OCI-LY3 (cell line): ENCODE measurements around the gene ATP6V0A1.
A peak's percentile ranks its signal among the peaks of the same experiment; 100 is the strongest.
"Not testable (repeated sequence)": the region's sequence is repeated elsewhere in the genome, so short reads cannot be mapped to it uniquely, and the experiment has no call there.

Source experiments
- H2AFZ ChIP-seq: fragments of 200-600, 300-600 bp; shearing (Covaris generic); 2 replicates; pipeline ENCODE4 v1.6.0; 2014; ENCODE audit warnings: antibody characterized with exemption, low read depth, low read length
- H3K27ac ChIP-seq: fragments of 200-600, 300-600 bp; sonication (generic); 2 replicates; pipeline ENCODE4 v1.5.1; 2014; ENCODE audit warnings: mild to moderate bottlenecking, low read length, moderate library complexity, mixed read lengths
- H3K27me3 ChIP-seq: fragments of 200-600, 300-600 bp; sonication (generic); 2 replicates; pipeline ENCODE4 v1.6.1; 2014; ENCODE audit warnings: low read depth, low read length, mixed read lengths
- H3K36me3 ChIP-seq: fragments of 200-600, 300-600 bp; sonication (generic); replicated peaks from 2 replicates; pipeline ENCODE3; 2014; ENCODE audit warnings: low read depth, low read length, mixed read lengths
- H3K4me1 ChIP-seq: fragments of 300-600, 200-600 bp; sonication (generic); 2 replicates; pipeline ENCODE4 v1.6.1; 2014; ENCODE audit warnings: low read length, mixed read lengths
- H3K4me2 ChIP-seq: fragments of 200-600, 300-600 bp; sonication (generic); 2 replicates; pipeline ENCODE4 v1.6.1; 2014; ENCODE audit warnings: low read length, mixed read lengths
- H3K4me3 ChIP-seq: fragments of 300-600, 200-600 bp; sonication (generic); 2 replicates; pipeline ENCODE4 v1.5.1; 2014; ENCODE audit warnings: antibody characterized with exemption, mild to moderate bottlenecking, low read length, moderate library complexity
- H3K79me2 ChIP-seq: fragments of 300-600, 200-600 bp; shearing (Covaris generic); 2 replicates; pipeline ENCODE4 v1.6.1; 2014; ENCODE audit warnings: mild to moderate bottlenecking, low read length, mixed read lengths
- H3K9ac ChIP-seq: fragments of 300-600, 200-600 bp; shearing (Covaris generic); 2 replicates; pipeline ENCODE4 v1.6.0; 2014; ENCODE audit warnings: mild to moderate bottlenecking, low read length, moderate library complexity
- H3K9me3 ChIP-seq: fragments of 200-600, 300-600 bp; shearing (Covaris generic); 2 replicates; pipeline ENCODE4 v1.6.1; 2014; ENCODE audit warnings: low read length, mixed read lengths; ENCODE audit not compliant: insufficient read depth
- H4K20me1 ChIP-seq: fragments of 200-600, 300-600 bp; sonication (generic); 2 replicates; pipeline ENCODE4 v1.6.1; 2016; ENCODE audit warnings: low read length, mixed read lengths; ENCODE audit not compliant: insufficient read depth
- EZH2phosphoT487 ChIP-seq: fragments of 200-600 bp; shearing (Covaris generic); IDR thresholded peaks from 2 replicates; pipeline ENCODE4 v1.6.1; 2018; ENCODE audit warnings: antibody characterized with exemption, mixed run types, low read depth
- TF ChIP-seq, protein P1 (sequence below): fragments of 200-600, 300-600 bp; sonication (generic); IDR thresholded peaks from 2 replicates; pipeline ENCODE4 v1.5.1; 2014; ENCODE audit warnings: antibody characterized with exemption, low read length, low read depth

ATP6V0A1 gene

DNA sequence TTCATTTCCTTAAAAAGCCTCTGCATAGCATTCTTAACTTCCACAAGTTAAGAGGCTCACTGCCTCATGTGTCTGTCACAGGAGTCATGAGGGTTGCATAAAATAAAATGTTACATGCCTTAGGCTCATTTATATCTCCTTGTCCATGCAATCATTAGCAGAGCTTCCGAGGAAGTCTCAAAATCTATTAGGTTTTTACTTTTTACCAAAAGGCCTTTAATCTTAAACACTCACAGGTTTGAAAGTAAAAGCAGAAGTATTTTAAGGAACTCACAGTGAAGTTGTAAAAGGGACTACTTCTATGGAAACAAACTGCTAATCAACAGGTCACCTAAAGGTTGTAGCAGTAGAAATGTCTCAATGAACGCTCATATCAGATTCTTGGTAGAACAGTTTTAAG lies 5.2 kb upstream of the ATP6V0A1 start:
- 0 out of 2 replicates have a peak overlapping the region, but pooled peaks have one; percentile 5 for H2AFZ ChIP-seq
- H3K4me3 ChIP-seq = peak overlapping the region; percentile 37
- 0 out of 2 replicates have a peak overlapping the region, but pooled peaks have one; percentile 1 for H3K9ac ChIP-seq
- no peaks in the 10 kb centered on the region for H4K20me1 ChIP-seq
- H3K27me3 ChIP-seq = no peaks in the 10 kb centered on the region
- H3K79me2 ChIP-seq = no peaks in the 10 kb centered on the region
- H3K36me3 ChIP-seq = no peaks in the 10 kb centered on the region
- no peaks in the 10 kb centered on the region for H3K9me3 ChIP-seq
- TF ChIP-seq, protein P1, sequence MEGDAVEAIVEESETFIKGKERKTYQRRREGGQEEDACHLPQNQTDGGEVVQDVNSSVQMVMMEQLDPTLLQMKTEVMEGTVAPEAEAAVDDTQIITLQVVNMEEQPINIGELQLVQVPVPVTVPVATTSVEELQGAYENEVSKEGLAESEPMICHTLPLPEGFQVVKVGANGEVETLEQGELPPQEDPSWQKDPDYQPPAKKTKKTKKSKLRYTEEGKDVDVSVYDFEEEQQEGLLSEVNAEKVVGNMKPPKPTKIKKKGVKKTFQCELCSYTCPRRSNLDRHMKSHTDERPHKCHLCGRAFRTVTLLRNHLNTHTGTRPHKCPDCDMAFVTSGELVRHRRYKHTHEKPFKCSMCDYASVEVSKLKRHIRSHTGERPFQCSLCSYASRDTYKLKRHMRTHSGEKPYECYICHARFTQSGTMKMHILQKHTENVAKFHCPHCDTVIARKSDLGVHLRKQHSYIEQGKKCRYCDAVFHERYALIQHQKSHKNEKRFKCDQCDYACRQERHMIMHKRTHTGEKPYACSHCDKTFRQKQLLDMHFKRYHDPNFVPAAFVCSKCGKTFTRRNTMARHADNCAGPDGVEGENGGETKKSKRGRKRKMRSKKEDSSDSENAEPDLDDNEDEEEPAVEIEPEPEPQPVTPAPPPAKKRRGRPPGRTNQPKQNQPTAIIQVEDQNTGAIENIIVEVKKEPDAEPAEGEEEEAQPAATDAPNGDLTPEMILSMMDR = no peak
- no peak for TF ChIP-seq EZH2phosphoT487
- peaks cover 53% of the 10 kb centered on the region for H3K4me1 ChIP-seq
- H3K4me2 ChIP-seq = peak overlapping the region; percentile 68
- peak overlapping the region; percentile 56 for H3K27ac ChIP-seq

- not testable (repeated sequence) for H3K9me3 ChIP-seq, H3K4me3 ChIP-seq, H3K4me2 ChIP-seq, H3K9ac ChIP-seq, H3K27ac ChIP-seq, H3K36me3 ChIP-seq, H2AFZ ChIP-seq, H4K20me1 ChIP-seq, H3K27me3 ChIP-seq
- Histone ChIP-seq H3K4me1 (peaks cover 58% of the 10 kb centered on the region), H3K79me2 (peaks cover 13% of the 10 kb centered on the region)
Measured at GRCh38 chr17:42454987-42455386, 3.7 kb upstream of the ATP6V0A1 start.

GRCh38 chr17:42456223-42457106 lies 2.2 kb upstream of the ATP6V0A1 start:
- H3K4me3 ChIP-seq = peak overlapping the region; percentile 90
- H3K27ac ChIP-seq = peak overlapping the region; percentile 92

DNA sequence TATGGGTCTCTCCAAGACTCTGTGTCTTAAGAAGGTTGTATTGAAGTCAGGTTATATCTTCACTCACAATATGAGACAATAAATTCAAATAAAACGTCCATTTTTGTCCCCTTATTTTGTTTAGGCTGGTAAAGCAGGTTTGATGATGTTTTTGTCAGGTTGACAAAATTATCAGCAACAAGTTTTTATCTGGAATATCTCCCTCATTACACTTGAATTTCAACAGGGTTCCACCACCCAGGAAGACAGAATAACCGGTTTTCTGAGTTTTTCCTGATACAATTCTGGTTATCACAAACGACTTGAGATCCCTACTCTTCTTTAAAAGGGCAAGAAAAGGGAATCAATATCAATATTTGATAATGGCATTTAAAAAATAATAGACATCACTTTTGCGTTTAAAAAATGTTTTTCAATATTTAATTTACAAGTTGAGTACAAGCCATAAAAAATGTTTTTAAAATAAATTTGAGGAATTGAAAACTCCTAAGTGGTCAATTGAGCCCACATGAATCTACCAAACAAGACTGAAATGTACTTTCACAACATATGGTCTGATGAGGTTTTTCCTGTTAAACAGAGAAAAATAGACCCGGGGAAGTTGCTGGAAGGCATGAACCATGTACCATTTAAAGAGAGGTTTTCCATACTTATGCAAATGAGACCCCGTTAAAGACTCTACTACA lies 1.4 kb upstream of the ATP6V0A1 start:
- peaks cover 66% of the 10 kb centered on the region for H3K4me1 ChIP-seq
- H2AFZ ChIP-seq = no peak overlapping the region
- H3K9me3 ChIP-seq = no peaks in the 10 kb centered on the region
- peak overlapping the region; percentile 90 for H3K4me3 ChIP-seq
- peaks cover 31% of the 10 kb centered on the region for H3K79me2 ChIP-seq
- H3K27ac ChIP-seq = peak overlapping the region; percentile 92
- peaks cover 9% of the 10 kb centered on the region for H3K36me3 ChIP-seq
- TF ChIP-seq, protein P1 = no peak
- TF ChIP-seq EZH2phosphoT487 = no peak
- H4K20me1 ChIP-seq = peaks cover 16% of the 10 kb centered on the region
- H3K4me2 ChIP-seq = peak overlapping the region; percentile 85
- H3K9ac ChIP-seq = peak overlapping the region; percentile 58
- no peaks in the 10 kb centered on the region for H3K27me3 ChIP-seq

More at GRCh38 chr17:42456223-42457106, 2.2 kb upstream of the ATP6V0A1 start:
- peaks cover 16% of the 10 kb centered on the region for H4K20me1 ChIP-seq
- H3K9me3 ChIP-seq = no peaks in the 10 kb centered on the region
- H2AFZ ChIP-seq = no peak overlapping the region
- TF ChIP-seq EZH2phosphoT487 = no peak
- TF ChIP-seq, protein P1 = no peak
- peaks cover 66% of the 10 kb centered on the region for H3K4me1 ChIP-seq
- no peaks in the 10 kb centered on the region for H3K27me3 ChIP-seq
- peaks cover 7% of the 10 kb centered on the region for H3K36me3 ChIP-seq
- peak overlapping the region; percentile 58 for H3K9ac ChIP-seq
- peaks cover 24% of the 10 kb centered on the region for H3K79me2 ChIP-seq
- peak overlapping the region; percentile 85 for H3K4me2 ChIP-seq
